H1 (cell line): ENCODE results near the gene SSR1. TPM values are rescaled to one million over a fixed set of nuclear protein-coding genes. Genes with fewer than 3 reads are reported as not detected.

ENCODE experiments used
- CTCF ChIA-PET: fragments of 300-600 bp; sonication (Branson Sonifier 250); formaldehyde crosslinking; loops from one replicate; lab custom pipeline; 2021; ENCODE audit not compliant: partially characterized antibody; lab: Charles Lee
- POLR2A ChIA-PET: fragments of 300-600 bp; sonication (Branson Sonifier 250); formaldehyde crosslinking; loops from one replicate; lab custom pipeline; 2021; ENCODE audit warnings: inconsistent platforms; ENCODE audit not compliant: partially characterized antibody; lab: Charles Lee
- DNase-seq, 2 experiments: peaks; one replicate each; pipeline versions ENCODE4 v3.0.0 to v3.0.0-alpha.2; 2010 to 2022; ENCODE audit warnings: low spot score in 2 of 2, low read depth in 1 of 2, mixed read lengths in 1 of 2
- FAIRE-seq: peaks from 2 replicates; lab custom pipeline; 2011; peaks lifted over from hg19 to GRCh38; lab: Jason Lieb, UNC
- H2AFZ ChIP-seq: 2 replicates; pipeline ENCODE4 v1.8.1; 2012; ENCODE audit warnings: low read length, inconsistent platforms
- H2AK5ac ChIP-seq: 2 replicates; pipeline ENCODE4 v1.6.1; 2013; ENCODE audit warnings: low read depth, low read length
- H2BK120ac ChIP-seq: replicated peaks from 2 replicates; pipeline ENCODE3; 2013; ENCODE audit warnings: low read depth, low read length, inconsistent platforms
- H2BK12ac ChIP-seq: 2 replicates; pipeline ENCODE4 v1.6.1; 2013; ENCODE audit warnings: low read depth, low read length
- H2BK15ac ChIP-seq: 2 replicates; pipeline ENCODE4 v1.6.1; 2013; ENCODE audit warnings: low read length
- H2BK20ac ChIP-seq: 2 replicates; pipeline ENCODE4 v1.6.1; 2013; ENCODE audit warnings: low read length
- H2BK5ac ChIP-seq: 2 replicates; pipeline ENCODE4 v1.6.1; 2013; ENCODE audit warnings: low read depth, low read length
- H3K14ac ChIP-seq: 2 replicates; pipeline ENCODE4 v1.6.1; 2013; ENCODE audit warnings: inconsistent platforms; ENCODE audit not compliant: insufficient read length
- H3K18ac ChIP-seq: 2 replicates; pipeline ENCODE4 v1.6.1; 2013; ENCODE audit warnings: low read length; ENCODE audit errors: extremely low read depth
- H3K23ac ChIP-seq: 2 replicates; pipeline ENCODE4 v1.6.1; 2013; ENCODE audit warnings: inconsistent platforms; ENCODE audit not compliant: insufficient read length
- H3K23me2 ChIP-seq: 2 replicates; pipeline ENCODE4 v1.6.1; 2013; ENCODE audit warnings: low read depth, low read length
- H3K27ac ChIP-seq: 2 replicates; pipeline ENCODE4 v1.6.1; 2011; ENCODE audit warnings: low read depth, low read length, inconsistent platforms
- H3K27me3 ChIP-seq, 4 experiments: replicated peaks in 1 of 4; 1 replicate in 1 of 4; 2 replicates in 3 of 4; pipeline versions ENCODE4 v1.6.1 to v1.8.1; 2011 to 2013; ENCODE audit warnings: low read length in 3 of 4, mild to moderate bottlenecking in 3 of 4, inconsistent platforms in 2 of 4, mixed read lengths in 2 of 4, moderate library complexity in 1 of 4; ENCODE audit not compliant: control insufficient read depth in 3 of 4, insufficient read depth in 3 of 4; ENCODE audit errors: extremely low read depth in 1 of 4
- H3K36me3 ChIP-seq, 4 experiments: 2 replicates each; pipeline versions ENCODE4 v1.6.1 to v1.8.1; 2011 to 2013; ENCODE audit warnings: mild to moderate bottlenecking in 4 of 4, low read length in 3 of 4, moderate library complexity in 2 of 4, control low read depth in 1 of 4, inconsistent platforms in 1 of 4; ENCODE audit not compliant: insufficient read depth in 4 of 4, control insufficient read depth in 2 of 4
- H3K4ac ChIP-seq: replicated peaks from 2 replicates; pipeline ENCODE3; 2013; ENCODE audit warnings: low read length, low read depth, mixed read lengths, inconsistent platforms; ENCODE audit not compliant: insufficient read length
- H3K4me1 ChIP-seq, 4 experiments: replicated peaks in 1 of 4; 1 replicate in 1 of 4; 2 replicates in 3 of 4; pipeline versions ENCODE4 v1.6.1 to v1.8.1; 2011 to 2013; ENCODE audit warnings: low read length in 3 of 4, inconsistent platforms in 2 of 4, mixed read lengths in 1 of 4; ENCODE audit not compliant: insufficient read depth in 4 of 4, control insufficient read depth in 3 of 4
- H3K4me2 ChIP-seq, 2 experiments: 2 replicates each; pipeline versions ENCODE4 v1.6.1 to v1.8.1; 2011 to 2013; ENCODE audit warnings: low read depth in 2 of 2, low read length in 2 of 2, control low read depth in 1 of 2, inconsistent platforms in 1 of 2, mild to moderate bottlenecking in 1 of 2; ENCODE audit not compliant: insufficient read depth in 1 of 2
- H3K4me3 ChIP-seq, 4 experiments: fragments of 200-600, 300-600 bp in 1 of 4; sonication (generic), shearing (Covaris generic), sonication (Bioruptor Twin) in 1 of 4; 2 replicates each; pipeline versions ENCODE4 v1.5.1 to v1.8.1; 2011 to 2016; ENCODE audit warnings: low read length in 4 of 4, low read depth in 3 of 4, control low read depth in 2 of 4, inconsistent platforms in 2 of 4, mild to moderate bottlenecking in 2 of 4, mixed read lengths in 1 of 4, moderate library complexity in 1 of 4; ENCODE audit not compliant: insufficient read depth in 2 of 4; ENCODE audit errors: extremely low read depth in 1 of 4
- H3K56ac ChIP-seq: replicated peaks from 2 replicates; pipeline ENCODE3; 2013; ENCODE audit warnings: low read depth, mild to moderate bottlenecking, mixed read lengths, low read length, inconsistent platforms; ENCODE audit not compliant: insufficient read length
- H3K79me1 ChIP-seq: 2 replicates; pipeline ENCODE4 v1.6.1; 2013; ENCODE audit warnings: low read depth, low read length, control low read depth
- H3K79me2 ChIP-seq, 2 experiments: 2 replicates each; pipeline versions ENCODE4 v1.6.1 to v1.8.1; 2012 to 2013; ENCODE audit warnings: low read length in 2 of 2, mild to moderate bottlenecking in 2 of 2, inconsistent platforms in 1 of 2; ENCODE audit not compliant: insufficient read depth in 2 of 2, control insufficient read depth in 1 of 2
- H3K9ac ChIP-seq, 4 experiments: replicated peaks in 1 of 4; 1 replicate in 1 of 4; 2 replicates in 3 of 4; pipeline versions ENCODE4 v1.6.1 to v1.8.1; 2011 to 2013; ENCODE audit warnings: low read depth in 3 of 4, low read length in 3 of 4, control low read depth in 2 of 4, mild to moderate bottlenecking in 2 of 4, moderate library complexity in 2 of 4, inconsistent platforms in 1 of 4; ENCODE audit errors: extremely low read depth in 1 of 4
- H3K9me3 ChIP-seq, 2 experiments: 2 replicates each; pipeline versions ENCODE4 v1.6.1 to v1.8.1; 2012 to 2013; ENCODE audit warnings: mild to moderate bottlenecking in 2 of 2, moderate library complexity in 2 of 2, control low read depth in 1 of 2, inconsistent platforms in 1 of 2, low read depth in 1 of 2, low read length in 1 of 2, mixed read lengths in 1 of 2; ENCODE audit not compliant: insufficient read depth in 2 of 2
- H4K20me1 ChIP-seq, 2 experiments: replicated peaks in 1 of 2; 2 replicates each; pipeline versions ENCODE3 to v1.8.1; 2011 to 2013; ENCODE audit warnings: inconsistent platforms in 2 of 2, low read length in 2 of 2, mild to moderate bottlenecking in 1 of 2; ENCODE audit not compliant: insufficient read depth in 2 of 2, control insufficient read depth in 1 of 2
- H4K5ac ChIP-seq: 2 replicates; pipeline ENCODE4 v1.6.1; 2013; ENCODE audit warnings: low read length, low read depth, mixed read lengths, inconsistent platforms; ENCODE audit not compliant: insufficient read length
- H4K8ac ChIP-seq: 2 replicates; pipeline ENCODE4 v1.8.0; 2013; ENCODE audit warnings: mild to moderate bottlenecking, moderate library complexity, low read length, inconsistent platforms; ENCODE audit not compliant: insufficient read depth; ENCODE audit errors: extremely low read depth
- H4K91ac ChIP-seq: replicated peaks from 2 replicates; pipeline ENCODE3; 2013; ENCODE audit warnings: low read length, mixed read lengths, inconsistent platforms; ENCODE audit not compliant: insufficient read length
- MAFK ChIP-seq: IDR thresholded peaks from 2 replicates; pipeline ENCODE4 v1.6.1; 2012; ENCODE audit warnings: low read depth, mild to moderate bottlenecking, improper control_type of control experiment, low read length
- USF2 ChIP-seq: IDR thresholded peaks from 2 replicates; pipeline ENCODE4 v1.6.1; 2011; ENCODE audit warnings: low read length, improper control_type of control experiment
- ZNF274 ChIP-seq: IDR thresholded peaks from 2 replicates; pipeline ENCODE4 v1.7.0; 2012; ENCODE audit warnings: low read length, borderline replicate concordance; ENCODE audit errors: extremely low read depth
- WGBS, 2 experiments: shearing (Covaris generic) in 1 of 2; methylation state at CpG; one replicate each; pipeline versions ENCODE4 v1.1.6 to v1.1.7; 2013 to 2015; ENCODE audit warnings: low lambda C conversion rate in 2 of 2, mixed read lengths in 2 of 2, inconsistent platforms in 1 of 2, low coverage in 1 of 2, missing lambda C conversion rate in 1 of 2; ENCODE audit not compliant: insufficient replicate concordance in 2 of 2, insufficient coverage in 1 of 2, insufficient read length in 1 of 2; ENCODE audit errors: extremely low coverage in 1 of 2, missing lambda C conversion rate in 1 of 2; 5-methylcytosine and 5-hydroxymethylcytosine counted together
- polyA plus RNA-seq, 7 experiments: library from polyadenylated mRNA; depleted of rRNA in 3 of 7; stranded (reverse) in 5 of 7; unstranded in 2 of 7; fragments of >200 nt in 5 of 7; fragments of 200-250 nt in 2 of 7; gene quantifications; 1 replicate in 5 of 7; 2 replicates in 1 of 7; 4 replicates in 1 of 7; pipeline versions ENCODE4 v1.2.1 to v1.2.3, GENCODE V29; 2011 to 2013; ENCODE audit warnings: missing spikeins in 2 of 7, mixed read lengths in 2 of 7
- total RNA-seq: library from RNA; stranded (reverse); fragmentation: NEBNext Ultra II Directional; extraction: Animal tissue kit (Norgen Biotek cat#: 25700); gene quantifications from 2 replicates; pipeline ENCODE4 v1.2.1, GENCODE V29; 2021

The SSR1 gene
- total and polyA plus RNA-seq, 2 of the 8 experiments (the other 6 are each of a cell fraction or from before 2014, with no cell fraction given): 26.6 to 117 TPM

GRCh38 chr6:7256785-7257184 is 56.2 kb downstream of the SSR1 start:
- Histone ChIP-seq H4K20me1 (peaks cover 0 to 2% of the 10 kb centered on the region in 2 experiments), H4K5ac (no peak overlapping the region)

More at GRCh38 chr6:7256785-7257184, 56.2 kb downstream of the SSR1 start:
- no peak for TF ChIP-seq USF2
- TF ChIP-seq ZNF274: no peak
- TF ChIP-seq MAFK: no peak
- Histone ChIP-seq H3K4me3 (no peak overlapping the region), H3K79me1 (no peaks in the 10 kb centered on the region), H4K8ac (no peak overlapping the region), H3K14ac (no peak overlapping the region), H3K23me2 (peaks cover 12% of the 10 kb centered on the region), H3K27ac (no peak overlapping the region), H3K4ac (no peak overlapping the region), H3K4me2 (no peak overlapping the region), H3K18ac (no peak overlapping the region), H2BK12ac (no peak overlapping the region), H4K91ac (no peak overlapping the region), H2AK5ac (no peak overlapping the region), H2BK120ac (no peak overlapping the region), H3K36me3 (no peaks in the 10 kb centered on the region), H3K79me2 (no peaks in the 10 kb centered on the region), H3K9me3 (peaks cover 3 to 8% of the 10 kb centered on the region in 2 experiments; a peak in 3 of 4 replicates), H2AFZ (no peak overlapping the region), H2BK20ac (no peak overlapping the region), H2BK15ac (no peak overlapping the region), H3K27me3 (no peaks in the 10 kb centered on the region), H2BK5ac (no peak overlapping the region), H3K23ac (no peak overlapping the region), H3K56ac (no peak overlapping the region), H3K4me1 (peaks cover 0 to 10% (median 6%) of the 10 kb centered on the region in 4 experiments; a peak in 6 of 7 replicates), H3K9ac (no peak overlapping the region)
- DNase-seq (no peak), FAIRE-seq (no peak)
- POLR2A ChIA-PET: interaction anchor here (0.7 kb wide), 1 partner anchor 432 kb away, joined by 3 read pairs; no protein-coding TSS in a partner anchor
- WGBS, 2 experiments: 87% methylated on average over 4 of the region's 4 CpGs; no CpG with 5 or more reads in 1 of the 2 experiments
- CTCF ChIA-PET: interaction anchor here (1.4 to 6.4 kb wide), 3 partner anchors 11 to 19 kb away, joined by 4 to 55 read pairs (median 4); no protein-coding TSS in a partner anchor
